Transverse colon (tissue), 4 donors: ENCODE measurements around the gene SEMA3E.

ENCODE experiments used
- EP300 ChIP-seq: sonication (generic); formaldehyde crosslinking; IDR thresholded peaks from one replicate; pipeline ENCODE4 v1.6.1; 2017; ENCODE audit warnings: antibody characterized with exemption, low read depth
- POLR2A ChIP-seq: fragments of 450-650 bp; IDR thresholded peaks from one replicate; pipeline ENCODE4 v1.6.1; 2016; ENCODE audit warnings: antibody characterized with exemption, mild to moderate bottlenecking, moderate library complexity
- POLR2AphosphoS5 ChIP-seq, 3 donors: sonication (generic); formaldehyde crosslinking; IDR thresholded peaks; one replicate each; pipeline ENCODE4 v1.6.1; 2016; ENCODE audit warnings: antibody characterized with exemption in 3 of 3
- TF ChIP-seq, protein P1 (sequence below), 5 experiments: fragments of 200-600 bp in 3 of 5; fragments of 450-650 bp in 2 of 5; sonication (generic) in 3 of 5; IDR thresholded peaks; 1 replicate in 2 of 5; 2 replicates in 3 of 5; pipeline ENCODE4 v1.5.1; 2016 to 2017; ENCODE audit warnings: antibody characterized with exemption in 5 of 5, inconsistent platforms in 3 of 5, mild to moderate bottlenecking in 2 of 5, moderate library complexity in 1 of 5

DNA sequence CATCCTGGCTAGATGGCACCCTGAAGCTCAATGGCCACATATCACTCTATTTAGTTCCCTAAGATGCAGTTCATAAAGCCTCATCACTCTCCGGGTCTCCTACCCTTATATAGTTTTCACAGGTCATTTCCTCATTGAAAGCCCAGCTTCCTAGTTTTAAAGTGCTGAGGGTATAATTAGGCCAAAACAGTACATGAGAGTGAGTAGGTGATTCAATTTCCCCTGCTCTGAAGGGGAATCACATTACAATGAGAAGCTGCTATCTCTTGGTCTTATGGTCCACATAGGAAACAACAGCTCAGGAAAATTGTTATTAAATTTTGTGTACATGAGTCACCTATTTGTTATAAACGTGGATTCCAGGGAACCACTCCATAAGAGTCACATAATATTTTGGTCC, 162.0 kb downstream of the SEMA3E start:
- TF ChIP-seq, protein P1, sequence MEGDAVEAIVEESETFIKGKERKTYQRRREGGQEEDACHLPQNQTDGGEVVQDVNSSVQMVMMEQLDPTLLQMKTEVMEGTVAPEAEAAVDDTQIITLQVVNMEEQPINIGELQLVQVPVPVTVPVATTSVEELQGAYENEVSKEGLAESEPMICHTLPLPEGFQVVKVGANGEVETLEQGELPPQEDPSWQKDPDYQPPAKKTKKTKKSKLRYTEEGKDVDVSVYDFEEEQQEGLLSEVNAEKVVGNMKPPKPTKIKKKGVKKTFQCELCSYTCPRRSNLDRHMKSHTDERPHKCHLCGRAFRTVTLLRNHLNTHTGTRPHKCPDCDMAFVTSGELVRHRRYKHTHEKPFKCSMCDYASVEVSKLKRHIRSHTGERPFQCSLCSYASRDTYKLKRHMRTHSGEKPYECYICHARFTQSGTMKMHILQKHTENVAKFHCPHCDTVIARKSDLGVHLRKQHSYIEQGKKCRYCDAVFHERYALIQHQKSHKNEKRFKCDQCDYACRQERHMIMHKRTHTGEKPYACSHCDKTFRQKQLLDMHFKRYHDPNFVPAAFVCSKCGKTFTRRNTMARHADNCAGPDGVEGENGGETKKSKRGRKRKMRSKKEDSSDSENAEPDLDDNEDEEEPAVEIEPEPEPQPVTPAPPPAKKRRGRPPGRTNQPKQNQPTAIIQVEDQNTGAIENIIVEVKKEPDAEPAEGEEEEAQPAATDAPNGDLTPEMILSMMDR (IDR thresholded peaks at IDR 0.05): no peak
- no peak for TF ChIP-seq POLR2A
- TF ChIP-seq POLR2AphosphoS5 (IDR thresholded peaks at IDR 0.05): no peak
- TF ChIP-seq EP300: no peak
